B cell (primary cell): Measurements from ENCODE around the gene FBP1. TPM values are rescaled to one million over a fixed set of nuclear protein-coding genes. Genes with fewer than 3 reads are reported as not detected.

Experiments used
- ATAC-seq: fragments of 200-7000 bp; cut with Tn5 transposase; one replicate; pipeline ENCODE4 v1.10.0; 2021; ENCODE audit warnings: low read depth, mild to moderate bottlenecking, moderate number of reproducible peaks, moderate library complexity
- CTCF ChIA-PET: fragments of 350-600 bp; sonication (Branson Sonifier 250); formaldehyde crosslinking; loops from one replicate; lab custom pipeline; 2021; ENCODE audit warnings: antibody characterized with exemption, inconsistent platforms; lab: Charles Lee
- POLR2A ChIA-PET: fragments of 350-600 bp; sonication (Branson Sonifier 250); formaldehyde crosslinking; loops from one replicate; lab custom pipeline; 2021; ENCODE audit warnings: antibody characterized with exemption; lab: Charles Lee
- DNase-seq: peaks from one replicate; pipeline ENCODE4 v3.0.0; 2013
- H2AFZ ChIP-seq: 2 replicates; pipeline ENCODE4 v1.6.1; 2012; ENCODE audit warnings: mild to moderate bottlenecking, low read depth, low read length; ENCODE audit not compliant: insufficient read depth, poor library complexity, severe bottlenecking
- H3K27ac ChIP-seq, 2 donors: 1 replicate in 1 of 2; 2 replicates in 1 of 2; pipeline ENCODE4 v1.5.1; 2012 to 2013; ENCODE audit warnings: low read length in 2 of 2, mild to moderate bottlenecking in 2 of 2, moderate library complexity in 1 of 2
- H3K27me3 ChIP-seq, 4 experiments: fragments of 200-600 bp in 1 of 4; sonication (generic) in 1 of 4; replicated peaks in 1 of 4; 1 replicate in 2 of 4; 2 replicates in 2 of 4; pipeline versions ENCODE4 v1.6.1 to v1.7.0; 2013 to 2016; ENCODE audit warnings: low read length in 3 of 4, mild to moderate bottlenecking in 2 of 4, mixed read lengths in 1 of 4, moderate library complexity in 1 of 4; ENCODE audit not compliant: insufficient read depth in 4 of 4, control insufficient read depth in 3 of 4; ENCODE audit errors: control extremely low read depth in 1 of 4
- H3K36me3 ChIP-seq, 2 experiments: replicated peaks in 1 of 2; 1 replicate in 1 of 2; 2 replicates in 1 of 2; pipeline versions ENCODE4 v1.6.1 to v1.7.1; 2013; ENCODE audit warnings: low read length in 1 of 2; ENCODE audit not compliant: insufficient read depth in 2 of 2, control insufficient read depth in 1 of 2; ENCODE audit errors: control extremely low read depth in 1 of 2, extremely low read depth in 1 of 2
- H3K4me1 ChIP-seq, 2 donors: fragments of 200-600 bp in 1 of 2; sonication (generic) in 1 of 2; 1 replicate in 1 of 2; 2 replicates in 1 of 2; pipeline versions ENCODE4 v1.5.1 to v1.6.1; 2013 to 2017; ENCODE audit warnings: low read length in 2 of 2; ENCODE audit not compliant: control insufficient read depth in 2 of 2, insufficient read depth in 2 of 2
- H3K4me2 ChIP-seq: replicated peaks from 2 replicates; pipeline ENCODE3; 2012; ENCODE audit warnings: mild to moderate bottlenecking, low read depth, low read length; ENCODE audit not compliant: poor library complexity, severe bottlenecking
- H3K4me3 ChIP-seq, 5 experiments: fragments of 200-600 bp in 1 of 5; sonication (generic) in 1 of 5; 1 replicate in 3 of 5; 2 replicates in 2 of 5; pipeline versions ENCODE4 v1.5.1 to v1.7.0; 2011 to 2016; ENCODE audit warnings: low read length in 4 of 5, mild to moderate bottlenecking in 4 of 5, low read depth in 2 of 5, control low read depth in 1 of 5, moderate library complexity in 1 of 5; ENCODE audit not compliant: insufficient read depth in 1 of 5; ENCODE audit errors: control extremely low read depth in 1 of 5, extremely low read depth in 1 of 5
- H3K79me2 ChIP-seq: fragments of 200-600 bp; sonication (generic); one replicate; pipeline ENCODE4 v1.6.0; 2016; ENCODE audit warnings: low read length; ENCODE audit not compliant: control insufficient read depth, insufficient read depth
- H3K9ac ChIP-seq: fragments of 200-600 bp; sonication (generic); 2 replicates; pipeline ENCODE4 v1.6.1; 2017; ENCODE audit warnings: mild to moderate bottlenecking, low read length, moderate library complexity
- H3K9me3 ChIP-seq, 3 donors: one replicate each; pipeline versions ENCODE4 v1.6.1 to v1.7.1; 2013; ENCODE audit warnings: low read length in 2 of 3; ENCODE audit not compliant: control insufficient read depth in 2 of 3, insufficient read depth in 1 of 3; ENCODE audit errors: control extremely low read depth in 1 of 3
- H4K20me1 ChIP-seq: 2 replicates; pipeline ENCODE4 v1.6.0; 2012; ENCODE audit warnings: mild to moderate bottlenecking, low read length; ENCODE audit not compliant: insufficient read depth, control insufficient read depth, poor library complexity, severe bottlenecking
- H3K27ac Mint-ChIP-seq: one replicate; pipeline ENCODE4 v1.8.0; 2021; ENCODE audit warnings: mixed read lengths
- H3K27me3 Mint-ChIP-seq: one replicate; pipeline ENCODE4 v1.8.0; 2021; ENCODE audit warnings: mixed read lengths
- H3K4me1 Mint-ChIP-seq: one replicate; pipeline ENCODE4 v1.8.0; 2021; ENCODE audit warnings: mixed read lengths
- H3K4me3 Mint-ChIP-seq: one replicate; pipeline ENCODE4 v1.8.0; 2021; ENCODE audit warnings: mixed read lengths
- H3K9me3 Mint-ChIP-seq: one replicate; pipeline ENCODE4 v1.8.0; 2022; ENCODE audit warnings: mixed read lengths; ENCODE audit not compliant: insufficient read depth
- CTCF ChIP-seq: fragments of 200-600 bp; IDR thresholded peaks from one replicate; pipeline ENCODE4 v1.8.0; 2022; ENCODE audit warnings: antibody characterized with exemption, mild to moderate bottlenecking
- EZH2 ChIP-seq: IDR thresholded peaks from 2 replicates; pipeline ENCODE4 v1.6.1; 2012; ENCODE audit warnings: borderline replicate concordance, low read depth, mild to moderate bottlenecking, moderate library complexity, low read length; ENCODE audit not compliant: insufficient read depth, poor library complexity, severe bottlenecking
- whole genome bisulfite sequencing: methylation state at CpG from one replicate; pipeline ENCODE4 v1.1.5; 2013; ENCODE audit warnings: missing lambda C conversion rate; ENCODE audit not compliant: insufficient coverage; 5-methylcytosine and 5-hydroxymethylcytosine counted together
- intact Hi-C: fragments of 100-400 bp; cut with micrococcal nuclease; formaldehyde crosslinking; loops from one replicate; pipeline ENCODE4 v1.10.0; 2022
- polyA plus RNA-seq: library from polyadenylated mRNA; depleted of rRNA; stranded (reverse); fragments of >200 nt; gene quantifications from 2 replicates; pipeline ENCODE4 v1.2.3, GENCODE V29; 2012
- total RNA-seq, 2 donors: library from RNA; stranded (reverse); fragments of 120-200 nt in 1 of 2; gene quantifications; 1 replicate in 1 of 2; 2 replicates in 1 of 2; pipeline versions ENCODE4 v1.2.3 to v1.2.4, GENCODE V29; 2013 to 2022

Gene FBP1
- total and polyA plus RNA-seq, 2 donors (not counting 1 experiment from before 2014, with no cell fraction given), result 2.8 TPM

GRCh38 chr9:94643176-94643575 lies 3.9 kb upstream of the FBP1 start:
- TF ChIP-seq EZH2 (no peak), CTCF (no peak)
- CTCF ChIA-PET, result no interaction called here

GRCh38 chr9:94642501-94642900 lies 3.2 kb upstream of the FBP1 start:
- POLR2A ChIA-PET, result no interaction called here
- peaks cover 0 to 5% (median 2%) of the 10 kb centered on the region in 4 experiments for H3K27me3 ChIP-seq
- no peak for ATAC-seq
- H3K4me3 ChIP-seq, result no peak overlapping the region
- no peak for DNase-seq
- Mint-ChIP-seq H3K4me3 (no peak overlapping the region), H3K4me1 (peaks cover 18% of the 10 kb centered on the region), H3K27me3 (no peaks in the 10 kb centered on the region), H3K9me3 (no peaks in the 10 kb centered on the region), H3K27ac (no peak overlapping the region)
- no peaks in the 10 kb centered on the region for H4K20me1 ChIP-seq
- H3K79me2 ChIP-seq, result no peaks in the 10 kb centered on the region
- 75% methylated on average over 5 of the region's 5 CpGs for WGBS
- no peak overlapping the region for H2AFZ ChIP-seq
- H3K9me3 ChIP-seq, result no peaks in the 10 kb centered on the region
- CTCF ChIA-PET, result interaction anchor here (0.9 to 1.2 kb wide), 3 partner anchors 14 to 224 kb away, joined by 3 to 5 read pairs (median 4); no protein-coding TSS in a partner anchor
- no peaks in the 10 kb centered on the region for H3K36me3 ChIP-seq
- TF ChIP-seq CTCF, result no peak
- TF ChIP-seq EZH2, result no peak
- H3K27ac ChIP-seq, result no peak overlapping the region
- H3K9ac ChIP-seq, result no peak overlapping the region
- intact Hi-C loops, result no loop called here
- peaks cover 10 to 18% of the 10 kb centered on the region in 2 donors for H3K4me1 ChIP-seq
- no peak overlapping the region for H3K4me2 ChIP-seq

More at GRCh38 chr9:94643176-94643575, 3.9 kb upstream of the FBP1 start:
- Histone ChIP-seq H3K9me3 (no peaks in the 10 kb centered on the region), H3K4me1 (peaks cover 9 to 16% of the 10 kb centered on the region in 2 donors), H2AFZ (no peak overlapping the region), H3K4me3 (no peak overlapping the region), H3K4me2 (no peak overlapping the region), H3K36me3 (no peaks in the 10 kb centered on the region), H4K20me1 (no peaks in the 10 kb centered on the region), H3K27me3 (peaks cover 0 to 5% (median under 1%) of the 10 kb centered on the region in 4 experiments), H3K9ac (no peak overlapping the region), H3K27ac (no peak overlapping the region), H3K79me2 (no peaks in the 10 kb centered on the region)
- intact Hi-C loops, result no loop called here
- Mint-ChIP-seq H3K4me3 (no peak overlapping the region), H3K4me1 (peaks cover 16% of the 10 kb centered on the region), H3K27me3 (peaks cover 2% of the 10 kb centered on the region), H3K27ac (no peak overlapping the region), H3K9me3 (no peaks in the 10 kb centered on the region)
- ATAC-seq (no peak), DNase-seq (no peak)
- POLR2A ChIA-PET, result no interaction called here
- WGBS, result 94% methylated on average over 4 of the region's 8 CpGs
